ENCODE measurements around the gene ASB2.

DNA sequence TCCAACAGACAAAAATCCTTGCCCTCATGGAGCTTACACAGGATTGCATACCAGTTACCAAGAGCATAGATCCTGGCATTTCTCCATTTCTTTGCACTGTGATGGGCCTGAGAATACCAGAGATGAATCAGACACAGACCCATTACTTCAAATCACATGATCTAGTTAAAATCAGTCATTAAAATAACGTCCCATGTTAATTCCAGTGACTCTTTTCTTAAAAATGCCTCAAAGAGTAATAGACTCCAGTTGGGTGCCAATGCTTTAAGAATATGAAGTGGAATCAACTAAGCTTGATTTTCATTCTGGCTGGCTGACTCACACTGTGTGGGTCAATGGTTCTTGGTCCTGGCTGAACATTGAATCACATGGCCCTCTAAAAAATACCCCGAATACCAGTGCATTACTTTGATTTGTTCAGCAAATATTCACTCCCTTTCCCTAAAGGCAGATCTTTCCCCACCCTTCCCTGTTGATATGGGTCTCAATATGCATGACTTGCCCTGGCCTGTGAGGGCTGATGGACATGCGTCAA, 11.0 kb downstream of the ASB2 start:
- TF ChIP-seq, protein P1, sequence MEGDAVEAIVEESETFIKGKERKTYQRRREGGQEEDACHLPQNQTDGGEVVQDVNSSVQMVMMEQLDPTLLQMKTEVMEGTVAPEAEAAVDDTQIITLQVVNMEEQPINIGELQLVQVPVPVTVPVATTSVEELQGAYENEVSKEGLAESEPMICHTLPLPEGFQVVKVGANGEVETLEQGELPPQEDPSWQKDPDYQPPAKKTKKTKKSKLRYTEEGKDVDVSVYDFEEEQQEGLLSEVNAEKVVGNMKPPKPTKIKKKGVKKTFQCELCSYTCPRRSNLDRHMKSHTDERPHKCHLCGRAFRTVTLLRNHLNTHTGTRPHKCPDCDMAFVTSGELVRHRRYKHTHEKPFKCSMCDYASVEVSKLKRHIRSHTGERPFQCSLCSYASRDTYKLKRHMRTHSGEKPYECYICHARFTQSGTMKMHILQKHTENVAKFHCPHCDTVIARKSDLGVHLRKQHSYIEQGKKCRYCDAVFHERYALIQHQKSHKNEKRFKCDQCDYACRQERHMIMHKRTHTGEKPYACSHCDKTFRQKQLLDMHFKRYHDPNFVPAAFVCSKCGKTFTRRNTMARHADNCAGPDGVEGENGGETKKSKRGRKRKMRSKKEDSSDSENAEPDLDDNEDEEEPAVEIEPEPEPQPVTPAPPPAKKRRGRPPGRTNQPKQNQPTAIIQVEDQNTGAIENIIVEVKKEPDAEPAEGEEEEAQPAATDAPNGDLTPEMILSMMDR (IDR thresholded peaks at IDR 0.05 in 8 of 11, conservative IDR thresholded peaks at IDR 0.05 in 3 of 11): no peak
- no peak for TF ChIP-seq POLR2AphosphoS5 (IDR thresholded peaks at IDR 0.05)
- TF ChIP-seq POLR2A (IDR thresholded peaks at IDR 0.05): no peak
